ENCODE results near the gene URB2.

- no peak for TF ChIP-seq EP300 (IDR thresholded peaks at IDR 0.05; ENCODE audit: low read depth)
- no peak for TF ChIP-seq POLR2AphosphoS5 (IDR thresholded peaks at IDR 0.05)
- TF ChIP-seq CTCF (IDR thresholded peaks at IDR 0.05): no peak
Observed at GRCh38 chr1:229674042-229674441, 48.0 kb downstream of the URB2 start.
